Osteoblast (primary cell): ENCODE results near the gene KIRREL3. TPM values are rescaled to one million over a fixed set of nuclear protein-coding genes. Genes with fewer than 3 reads are reported as not detected.

Experiments used
- DNase-seq: peaks from one replicate; pipeline ENCODE4 v3.0.0; 2011; ENCODE audit warnings: low spot score, mixed read lengths; ENCODE audit not compliant: insufficient read length; ENCODE audit errors: missing footprints
- H2AFZ ChIP-seq: 2 replicates; pipeline ENCODE4 v1.6.0; 2011; ENCODE audit warnings: mild to moderate bottlenecking, low read length
- H3K27ac ChIP-seq: 2 replicates; pipeline ENCODE4 v1.5.1; 2011; ENCODE audit warnings: mild to moderate bottlenecking, low read depth, low read length, moderate library complexity
- H3K27me3 ChIP-seq: 2 replicates; pipeline ENCODE4 v1.6.0; 2012; ENCODE audit warnings: mild to moderate bottlenecking, control low read depth, inconsistent platforms, low read length, moderate library complexity; ENCODE audit not compliant: insufficient read depth
- H3K36me3 ChIP-seq: 2 replicates; pipeline ENCODE4 v1.5.1; 2011; ENCODE audit warnings: mild to moderate bottlenecking, low read length, control low read depth, moderate library complexity; ENCODE audit not compliant: insufficient read depth
- H3K4me1 ChIP-seq: 2 replicates; pipeline ENCODE4 v1.5.1; 2011; ENCODE audit warnings: mild to moderate bottlenecking, low read length, control low read depth, moderate library complexity; ENCODE audit not compliant: insufficient read depth
- H3K4me2 ChIP-seq: 2 replicates; pipeline ENCODE4 v1.6.0; 2011; ENCODE audit warnings: mild to moderate bottlenecking, low read length; ENCODE audit not compliant: insufficient read depth
- H3K4me3 ChIP-seq: fragments of 200-600 bp; sonication (generic); 3 replicates; pipeline ENCODE4 v1.5.1; 2012; ENCODE audit warnings: mild to moderate bottlenecking, low read length, inconsistent platforms; ENCODE audit not compliant: insufficient read depth
- H3K79me2 ChIP-seq: 2 replicates; pipeline ENCODE4 v1.6.0; 2012; ENCODE audit warnings: mild to moderate bottlenecking, low read length, control low read depth, inconsistent platforms; ENCODE audit not compliant: insufficient read depth
- H3K9me3 ChIP-seq: 2 replicates; pipeline ENCODE4 v1.5.1; 2011; ENCODE audit warnings: low read depth, low read length, control low read depth
- H4K20me1 ChIP-seq: 2 replicates; pipeline ENCODE4 v1.6.0; 2012; ENCODE audit warnings: mild to moderate bottlenecking, low read length, control low read depth; ENCODE audit not compliant: insufficient read depth
- CTCF ChIP-seq: IDR thresholded peaks from 2 replicates; pipeline ENCODE4 v1.5.1; 2011; ENCODE audit warnings: mild to moderate bottlenecking, low read depth, low read length, moderate library complexity; ENCODE audit errors: extremely low read depth
- total RNA-seq: library from RNA; depleted of rRNA; stranded (reverse); fragments of >200 nt; gene quantifications from 2 replicates; pipeline ENCODE4 v1.2.3, GENCODE V29; 2012

KIRREL3 gene
- total RNA-seq, 1 donor: 3.6 TPM

DNA sequence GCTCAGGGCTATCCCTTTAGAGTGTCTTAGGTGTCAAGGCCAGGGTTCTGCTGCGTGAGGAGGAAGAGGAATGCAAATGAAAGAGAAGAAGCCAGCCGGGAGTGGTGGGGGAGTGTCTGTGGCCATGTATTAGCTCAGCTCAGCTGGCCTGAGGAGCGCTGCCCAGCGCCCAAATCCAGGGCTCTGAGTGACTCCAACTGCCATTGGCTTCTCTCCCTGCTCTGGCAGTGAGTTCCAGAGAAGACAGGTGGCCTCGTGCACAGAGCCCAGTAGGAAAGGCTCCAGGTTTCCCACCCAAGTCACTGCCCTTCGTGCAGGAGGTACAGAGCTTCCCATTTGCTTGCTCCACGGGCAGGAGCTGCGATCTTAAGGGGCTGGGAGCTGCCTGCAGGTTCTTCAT lies 302.0 kb downstream of the KIRREL3 start:
- no peaks in the 10 kb centered on the region for H3K36me3 ChIP-seq
- H3K27ac ChIP-seq: no peak overlapping the region
- no peak for TF ChIP-seq CTCF
- no peak overlapping the region for H3K4me2 ChIP-seq
- no peaks in the 10 kb centered on the region for H3K9me3 ChIP-seq
- no peak overlapping the region for H2AFZ ChIP-seq
- H3K27me3 ChIP-seq: no peaks in the 10 kb centered on the region
- no peak overlapping the region for H3K4me3 ChIP-seq
- H3K79me2 ChIP-seq: no peaks in the 10 kb centered on the region
- no peaks in the 10 kb centered on the region for H3K4me1 ChIP-seq
- peaks cover 3% of the 10 kb centered on the region for H4K20me1 ChIP-seq
- no peak for DNase-seq

DNA sequence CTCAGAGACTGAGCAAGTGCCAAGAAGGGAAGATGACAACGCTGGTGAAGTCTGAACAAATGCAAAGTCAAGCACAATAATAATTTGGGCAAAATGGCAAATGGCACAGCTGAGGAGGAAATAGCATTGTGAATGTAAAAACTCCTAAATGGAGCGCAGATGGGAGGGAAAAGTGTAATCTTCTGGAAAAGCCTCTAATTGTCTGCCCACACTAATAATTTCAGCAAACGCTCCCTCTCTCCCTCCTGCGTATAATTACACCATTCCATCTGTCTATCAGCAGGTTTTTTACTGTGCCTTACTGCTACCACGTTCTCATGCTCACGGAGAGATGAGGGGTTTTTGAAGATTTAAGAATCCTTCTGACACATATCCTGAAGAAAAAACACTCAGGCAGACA lies 302.6 kb downstream of the KIRREL3 start:
- no peak overlapping the region for H3K4me3 ChIP-seq
- H2AFZ ChIP-seq: no peak overlapping the region
- no peak for DNase-seq
- peaks cover 3% of the 10 kb centered on the region for H4K20me1 ChIP-seq
- H3K27ac ChIP-seq: no peak overlapping the region
- H3K79me2 ChIP-seq: no peaks in the 10 kb centered on the region
- no peaks in the 10 kb centered on the region for H3K9me3 ChIP-seq
- no peaks in the 10 kb centered on the region for H3K36me3 ChIP-seq
- no peak overlapping the region for H3K4me2 ChIP-seq
- H3K4me1 ChIP-seq: no peaks in the 10 kb centered on the region
- H3K27me3 ChIP-seq: no peaks in the 10 kb centered on the region
- TF ChIP-seq CTCF: no peak

DNA sequence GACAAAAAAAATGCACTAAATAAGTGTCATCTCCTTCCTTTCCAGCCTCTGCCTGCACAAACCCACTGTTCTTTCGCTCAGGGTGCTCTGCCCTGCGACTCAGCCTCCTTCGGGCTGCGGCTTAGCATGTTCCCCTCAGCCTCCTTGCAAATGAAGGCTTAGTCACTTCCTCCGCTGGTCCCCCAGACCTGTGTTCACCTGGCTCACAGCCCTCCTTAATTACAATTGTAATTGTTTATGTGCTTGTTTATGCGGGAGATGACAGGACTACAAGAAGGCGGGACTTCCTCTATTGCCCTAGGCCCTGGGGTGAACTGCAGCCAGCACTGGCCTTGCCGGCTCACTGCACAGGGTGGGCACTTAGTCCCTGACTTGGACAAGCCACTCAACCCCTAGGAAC lies 303.6 kb downstream of the KIRREL3 start:
- no peak overlapping the region for H3K4me2 ChIP-seq

DNA sequence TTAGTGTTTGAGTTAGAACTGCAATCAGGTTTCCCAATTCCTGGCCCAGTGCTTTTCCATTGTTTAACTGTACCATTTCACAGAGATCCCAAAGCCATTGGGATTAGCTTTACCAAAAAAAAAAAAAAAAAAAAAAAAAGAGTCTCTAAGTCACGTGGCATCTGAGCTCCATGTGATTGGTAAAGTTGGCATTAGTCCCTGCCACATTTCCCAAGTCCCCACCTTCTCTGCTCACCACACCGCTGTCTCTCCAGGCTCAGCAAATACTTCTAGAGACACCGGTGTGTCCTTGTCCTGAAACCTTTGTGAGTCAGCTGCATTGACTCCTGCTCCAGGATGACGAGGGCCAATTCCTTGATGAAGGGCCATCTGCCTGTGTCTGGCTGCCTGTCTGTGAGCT lies 305.3 kb downstream of the KIRREL3 start:
- no peak overlapping the region for H3K27ac ChIP-seq
- H3K4me3 ChIP-seq: no peak overlapping the region
- H3K27me3 ChIP-seq: no peaks in the 10 kb centered on the region
- DNase-seq: no peak
- no peaks in the 10 kb centered on the region for H3K9me3 ChIP-seq
- H3K4me1 ChIP-seq: no peaks in the 10 kb centered on the region
- no peaks in the 10 kb centered on the region for H4K20me1 ChIP-seq
- no peak overlapping the region for H2AFZ ChIP-seq
- no peak overlapping the region for H3K4me2 ChIP-seq
- no peaks in the 10 kb centered on the region for H3K36me3 ChIP-seq
- TF ChIP-seq CTCF: no peak
- no peaks in the 10 kb centered on the region for H3K79me2 ChIP-seq

More for the DNA sequence above, 303.6 kb downstream of the KIRREL3 start:
- Histone ChIP-seq H3K36me3 (no peaks in the 10 kb centered on the region), H3K4me3 (no peak overlapping the region), H2AFZ (no peak overlapping the region), H4K20me1 (peaks cover 3% of the 10 kb centered on the region), H3K4me1 (no peaks in the 10 kb centered on the region), H3K79me2 (no peaks in the 10 kb centered on the region), H3K27ac (no peak overlapping the region), H3K27me3 (no peaks in the 10 kb centered on the region), H3K9me3 (no peaks in the 10 kb centered on the region)
- no peak for DNase-seq
- TF ChIP-seq CTCF: no peak
